ENCODE measurements around the gene LDB2. TPM values are rescaled to one million over a fixed set of nuclear protein-coding genes. Genes with fewer than 3 reads are reported as not detected.

Gene LDB2
- total RNA-seq, 4 donors from 2014 or later = 48.8 to 298 (median 152) TPM

DNA sequence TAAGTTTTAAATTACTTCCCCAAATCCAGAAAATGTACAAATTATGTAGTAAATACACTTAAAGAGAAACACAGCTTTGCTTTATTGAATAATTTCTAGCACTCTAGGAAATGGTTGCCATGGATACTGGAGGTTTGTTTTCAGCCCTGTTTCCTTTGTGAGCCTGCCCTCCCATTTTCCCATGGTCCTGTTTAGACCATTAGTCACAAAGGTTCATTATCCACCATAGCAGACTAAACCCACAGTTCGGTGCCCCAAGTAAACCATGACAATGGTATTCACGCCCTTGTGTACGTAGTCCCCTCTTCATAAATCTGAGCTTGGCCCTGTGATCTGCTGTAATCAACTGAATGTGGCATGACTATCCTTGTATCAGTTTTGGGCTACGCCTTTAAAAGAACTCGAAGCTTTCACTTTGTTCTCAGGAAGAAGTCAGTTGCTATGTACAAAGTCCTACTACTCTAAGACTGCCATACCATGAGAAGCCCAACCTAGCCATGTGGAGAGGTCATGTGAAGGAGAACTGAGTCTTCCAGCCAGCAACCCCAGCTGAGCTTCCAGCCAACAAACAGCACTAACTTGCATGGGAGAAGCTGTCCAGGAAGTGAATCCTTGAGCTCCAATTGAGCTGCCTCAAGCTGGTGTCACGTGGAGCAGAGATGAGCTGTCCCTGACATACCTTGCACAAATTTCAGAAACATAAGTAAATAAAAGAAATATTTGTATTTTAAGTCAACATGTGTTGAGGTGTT, 300.4 kb downstream of the LDB2 start:
- no peak overlapping the region for H3K4me3 ChIP-seq
- intact Hi-C loops (cut with DNase I; ENCODE audit: low total_unique reads) = no loop called here
- H3K9me3 ChIP-seq = no peaks in the 10 kb centered on the region
- TF ChIP-seq, protein P1, sequence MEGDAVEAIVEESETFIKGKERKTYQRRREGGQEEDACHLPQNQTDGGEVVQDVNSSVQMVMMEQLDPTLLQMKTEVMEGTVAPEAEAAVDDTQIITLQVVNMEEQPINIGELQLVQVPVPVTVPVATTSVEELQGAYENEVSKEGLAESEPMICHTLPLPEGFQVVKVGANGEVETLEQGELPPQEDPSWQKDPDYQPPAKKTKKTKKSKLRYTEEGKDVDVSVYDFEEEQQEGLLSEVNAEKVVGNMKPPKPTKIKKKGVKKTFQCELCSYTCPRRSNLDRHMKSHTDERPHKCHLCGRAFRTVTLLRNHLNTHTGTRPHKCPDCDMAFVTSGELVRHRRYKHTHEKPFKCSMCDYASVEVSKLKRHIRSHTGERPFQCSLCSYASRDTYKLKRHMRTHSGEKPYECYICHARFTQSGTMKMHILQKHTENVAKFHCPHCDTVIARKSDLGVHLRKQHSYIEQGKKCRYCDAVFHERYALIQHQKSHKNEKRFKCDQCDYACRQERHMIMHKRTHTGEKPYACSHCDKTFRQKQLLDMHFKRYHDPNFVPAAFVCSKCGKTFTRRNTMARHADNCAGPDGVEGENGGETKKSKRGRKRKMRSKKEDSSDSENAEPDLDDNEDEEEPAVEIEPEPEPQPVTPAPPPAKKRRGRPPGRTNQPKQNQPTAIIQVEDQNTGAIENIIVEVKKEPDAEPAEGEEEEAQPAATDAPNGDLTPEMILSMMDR (IDR thresholded peaks at IDR 0.05) = no peak
- no peak for TF ChIP-seq POLR2A (IDR thresholded peaks at IDR 0.05)
- H3K27ac ChIP-seq = peak overlapping the region; percentile 47 to 50
- no peaks in the 10 kb centered on the region for H3K27me3 ChIP-seq
- no peak for DNase-seq
- no peaks in the 10 kb centered on the region for H3K36me3 ChIP-seq
- no peaks in the 10 kb centered on the region for H3K4me1 ChIP-seq

DNA sequence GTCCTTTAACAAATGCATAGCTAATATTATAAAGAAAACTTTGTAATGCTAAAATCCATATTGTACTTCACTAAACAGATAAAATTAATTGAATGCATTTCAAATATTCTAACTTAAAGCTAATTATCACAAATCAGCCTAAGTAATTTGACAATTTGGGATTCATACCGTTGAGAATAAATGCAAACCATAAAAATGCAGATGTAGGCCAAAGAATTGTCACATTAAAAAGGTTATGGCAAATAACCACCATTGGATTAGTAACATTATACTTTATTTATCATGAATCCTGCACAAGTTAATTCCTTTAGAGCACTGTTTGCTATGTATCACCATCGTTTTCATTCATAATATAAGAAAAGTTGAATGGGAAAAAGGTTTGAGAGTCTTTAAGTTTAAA, 301.0 kb downstream of the LDB2 start:
- Histone ChIP-seq H3K4me3 (no peak overlapping the region), H3K4me1 (no peaks in the 10 kb centered on the region), H3K9me3 (no peaks in the 10 kb centered on the region), H3K36me3 (no peaks in the 10 kb centered on the region), H3K27me3 (no peaks in the 10 kb centered on the region), H3K27ac (no peak overlapping the region)
- intact Hi-C loops (cut with DNase I; ENCODE audit: low total_unique reads) = no loop called here
- TF ChIP-seq, protein P1 (IDR thresholded peaks at IDR 0.05) = no peak
- TF ChIP-seq POLR2A (IDR thresholded peaks at IDR 0.05) = no peak
- no peak for DNase-seq

- no peak overlapping the region for H3K27ac ChIP-seq
- H3K4me1 ChIP-seq = peaks cover 0 to 9% of the 10 kb centered on the region in 2 donors
- TF ChIP-seq, protein P1 (IDR thresholded peaks at IDR 0.05) = no peak
- no peak for TF ChIP-seq POLR2A (IDR thresholded peaks at IDR 0.05)
- H3K9me3 ChIP-seq = no peaks in the 10 kb centered on the region
- no peak for DNase-seq
- H3K27me3 ChIP-seq = no peaks in the 10 kb centered on the region
- no peaks in the 10 kb centered on the region for H3K36me3 ChIP-seq
- intact Hi-C loops (cut with DNase I; ENCODE audit: low total_unique reads) = no loop called here
- H3K4me3 ChIP-seq = no peak overlapping the region
Measured at GRCh38 chr4:16596267-16596666, 302.2 kb downstream of the LDB2 start.

DNA sequence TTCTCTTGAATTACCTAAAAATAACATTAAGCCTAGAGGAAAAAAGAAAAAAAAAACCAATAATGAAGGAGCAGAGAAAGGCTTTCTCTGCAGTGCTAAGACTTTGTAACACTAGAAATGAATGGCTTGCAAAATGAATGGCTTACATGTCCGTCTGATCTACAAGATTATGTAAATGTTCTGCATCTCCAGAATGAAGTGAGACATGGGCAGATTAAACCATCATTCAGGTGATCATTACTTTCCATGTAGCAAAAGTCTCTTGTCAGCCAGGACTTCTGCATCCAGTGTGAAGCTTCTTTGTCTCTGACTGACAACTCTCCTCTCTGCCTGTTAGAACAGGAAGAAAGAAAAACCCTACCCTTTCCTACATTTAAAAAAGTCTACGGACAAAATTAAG, 304.3 kb downstream of the LDB2 start:
- TF ChIP-seq, protein P1 (IDR thresholded peaks at IDR 0.05) = no peak
- TF ChIP-seq POLR2A (IDR thresholded peaks at IDR 0.05) = no peak
- Histone ChIP-seq H3K27me3 (no peaks in the 10 kb centered on the region), H3K36me3 (no peaks in the 10 kb centered on the region), H3K4me1 (peaks cover 0 to 12% of the 10 kb centered on the region in 2 donors), H3K9me3 (no peaks in the 10 kb centered on the region), H3K4me3 (no peak overlapping the region), H3K27ac (no peak overlapping the region)
- no peak for DNase-seq
- intact Hi-C loops (cut with DNase I; ENCODE audit: low total_unique reads) = no loop called here

DNA sequence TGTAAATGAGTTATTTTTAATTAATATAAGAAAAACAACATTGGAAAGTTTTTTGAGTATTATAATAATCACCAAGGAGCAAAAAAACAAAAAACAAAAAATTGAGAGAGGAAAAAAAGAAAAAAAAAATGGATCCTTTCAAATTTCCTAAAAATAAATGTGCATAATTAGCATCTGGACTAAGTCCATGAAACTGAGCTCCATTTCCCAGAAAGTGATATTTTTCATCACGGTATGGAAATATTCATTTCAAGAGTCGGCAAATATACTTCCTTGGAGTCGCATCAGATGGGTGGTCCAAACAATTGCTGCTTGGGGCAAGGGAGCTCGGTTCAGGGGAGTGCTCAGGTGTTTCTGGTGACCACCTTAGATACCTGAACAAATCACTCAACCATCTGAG, 305.1 kb downstream of the LDB2 start:
- Histone ChIP-seq H3K27me3 (no peaks in the 10 kb centered on the region), H3K4me3 (no peak overlapping the region), H3K4me1 (peaks cover 0 to 14% of the 10 kb centered on the region in 2 donors), H3K36me3 (no peaks in the 10 kb centered on the region), H3K9me3 (no peaks in the 10 kb centered on the region), H3K27ac (no peak overlapping the region)
- no peak for TF ChIP-seq POLR2A (IDR thresholded peaks at IDR 0.05)
- TF ChIP-seq, protein P1 (IDR thresholded peaks at IDR 0.05) = no peak
- intact Hi-C loops (cut with DNase I; ENCODE audit: low total_unique reads) = no loop called here
- no peak for DNase-seq

Data from uterus (tissue), 4 donors.